Hematopoietic multipotent progenitor cell treated with erythropoietin and hydrocortisone succinate and interleukin-3 and kit ligand, for 8 days (in vitro differentiated cells): ENCODE results near the gene GABRB2.

Experiments used
- DNase-seq: peaks from one replicate; pipeline ENCODE4 v3.0.0-alpha.2; 2015

Gene GABRB2

GRCh38 chr5:161471211-161471950, 75.1 kb downstream of the GABRB2 start:
- no peak for DNase-seq

- DNase-seq, result no peak
Measured at GRCh38 chr5:161467703-161468102, 78.8 kb downstream of the GABRB2 start.

- no peak for DNase-seq
Measured at GRCh38 chr5:161460741-161461140, 85.8 kb downstream of the GABRB2 start.

GRCh38 chr5:161446655-161447054, 99.9 kb downstream of the GABRB2 start:
- DNase-seq, result no peak

- DNase-seq, result no peak
Measured at GRCh38 chr5:161442471-161442870, 104.1 kb downstream of the GABRB2 start.

- no peak for DNase-seq
Measured at GRCh38 chr5:161432798-161433197, 113.7 kb downstream of the GABRB2 start.

GRCh38 chr5:161431963-161432362, 114.6 kb downstream of the GABRB2 start:
- no peak for DNase-seq

- no peak for DNase-seq
Measured at GRCh38 chr5:161421067-161421466, 125.5 kb downstream of the GABRB2 start.

GRCh38 chr5:161420521-161420920, 126.0 kb downstream of the GABRB2 start:
- no peak for DNase-seq

- DNase-seq, result no peak
Measured at GRCh38 chr5:161414896-161415295, 131.6 kb downstream of the GABRB2 start.

- DNase-seq, result no peak
Measured at GRCh38 chr5:161414037-161414436, 132.5 kb downstream of the GABRB2 start.

GRCh38 chr5:161412792-161413191, 133.7 kb downstream of the GABRB2 start:
- no peak for DNase-seq

GRCh38 chr5:161411156-161411555, 135.4 kb downstream of the GABRB2 start:
- DNase-seq, result no peak

- no peak for DNase-seq
Measured at GRCh38 chr5:161410640-161411039, 135.9 kb downstream of the GABRB2 start.

GRCh38 chr5:161409471-161409870, 137.1 kb downstream of the GABRB2 start:
- no peak for DNase-seq

GRCh38 chr5:161406880-161407279, 139.6 kb downstream of the GABRB2 start:
- no peak for DNase-seq

- DNase-seq, result no peak
Measured at GRCh38 chr5:161403996-161404395, 142.5 kb downstream of the GABRB2 start.

GRCh38 chr5:161403121-161403520, 143.4 kb downstream of the GABRB2 start:
- no peak for DNase-seq

- DNase-seq, result no peak
Measured at GRCh38 chr5:161400583-161400982, 145.9 kb downstream of the GABRB2 start.

- DNase-seq, result no peak
Measured at GRCh38 chr5:161399996-161400562, 146.4 kb downstream of the GABRB2 start.

GRCh38 chr5:161397448-161397847, 149.1 kb downstream of the GABRB2 start:
- DNase-seq, result no peak

GRCh38 chr5:161396171-161396570, 150.4 kb downstream of the GABRB2 start:
- no peak for DNase-seq

- DNase-seq, result no peak
Measured at GRCh38 chr5:161391724-161392123, 154.8 kb downstream of the GABRB2 start.

GRCh38 chr5:161391016-161391415, 155.5 kb downstream of the GABRB2 start:
- no peak for DNase-seq

- no peak for DNase-seq
Measured at GRCh38 chr5:161387121-161387520, 159.4 kb downstream of the GABRB2 start.
